HG03175 (cell line): ENCODE results near the gene CCNDBP1.
"Not testable (repeated sequence)": the region's sequence is repeated elsewhere in the genome, so short reads cannot be mapped to it uniquely, and the experiment has no call there.

Experiments
- ATAC-seq: cut with Tn5 transposase; IDR thresholded peaks from one replicate; pipeline ENCODE4 v1.9.1; 2021; ENCODE audit warnings: mild to moderate bottlenecking, moderate library complexity; ENCODE audit not compliant: unreplicated experiment

The CCNDBP1 gene, protein sequence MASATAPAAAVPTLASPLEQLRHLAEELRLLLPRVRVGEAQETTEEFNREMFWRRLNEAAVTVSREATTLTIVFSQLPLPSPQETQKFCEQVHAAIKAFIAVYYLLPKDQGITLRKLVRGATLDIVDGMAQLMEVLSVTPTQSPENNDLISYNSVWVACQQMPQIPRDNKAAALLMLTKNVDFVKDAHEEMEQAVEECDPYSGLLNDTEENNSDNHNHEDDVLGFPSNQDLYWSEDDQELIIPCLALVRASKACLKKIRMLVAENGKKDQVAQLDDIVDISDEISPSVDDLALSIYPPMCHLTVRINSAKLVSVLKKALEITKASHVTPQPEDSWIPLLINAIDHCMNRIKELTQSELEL

DNA sequence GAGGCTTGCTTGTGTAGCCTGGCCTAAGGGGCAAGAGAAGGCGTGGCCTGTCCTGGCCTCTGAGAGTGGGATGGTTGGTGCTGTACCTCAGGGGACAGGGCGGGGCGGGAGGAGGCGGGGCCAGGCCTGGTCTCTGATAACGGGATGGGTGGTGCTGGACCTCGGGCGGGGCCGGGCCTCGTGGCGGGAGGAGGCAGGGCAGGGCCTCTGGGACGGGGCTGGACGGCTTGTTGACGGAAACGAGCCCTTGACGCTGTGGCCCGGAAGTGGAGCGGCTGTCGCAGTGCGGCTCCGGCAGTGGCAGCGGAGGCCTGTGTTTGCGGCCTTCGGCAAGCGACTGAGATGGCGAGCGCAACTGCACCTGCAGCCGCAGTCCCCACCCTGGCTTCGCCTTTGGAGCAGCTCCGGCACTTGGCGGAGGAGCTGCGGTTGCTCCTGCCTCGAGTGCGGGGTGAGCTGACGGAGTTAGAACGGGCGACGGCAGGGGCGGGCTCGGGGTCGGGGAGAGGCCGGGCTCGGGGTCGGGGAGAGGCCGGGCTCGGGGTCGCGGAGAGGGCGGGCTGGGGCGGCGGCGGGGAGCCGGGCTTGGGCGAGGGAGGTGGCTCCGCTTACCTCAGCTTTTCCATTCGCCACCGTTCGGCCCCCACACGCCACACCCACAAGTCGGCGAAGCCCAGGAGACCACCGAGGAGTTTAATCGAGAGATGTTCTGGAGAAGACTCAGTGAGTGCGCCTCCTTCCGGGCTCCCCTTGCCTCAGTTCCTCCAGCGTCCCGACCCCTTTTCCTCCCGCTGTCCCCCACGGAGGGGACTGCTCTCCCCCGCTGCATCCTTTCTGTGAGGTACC, at the start of gene CCNDBP1:
Gene CCNDBP1 (plus strand): TSS at position 247 of the 846 bp plus-strand sequence. CDS start 96 bp downstream, at position 343.
- ATAC-seq = peak; percentile 94

DNA sequence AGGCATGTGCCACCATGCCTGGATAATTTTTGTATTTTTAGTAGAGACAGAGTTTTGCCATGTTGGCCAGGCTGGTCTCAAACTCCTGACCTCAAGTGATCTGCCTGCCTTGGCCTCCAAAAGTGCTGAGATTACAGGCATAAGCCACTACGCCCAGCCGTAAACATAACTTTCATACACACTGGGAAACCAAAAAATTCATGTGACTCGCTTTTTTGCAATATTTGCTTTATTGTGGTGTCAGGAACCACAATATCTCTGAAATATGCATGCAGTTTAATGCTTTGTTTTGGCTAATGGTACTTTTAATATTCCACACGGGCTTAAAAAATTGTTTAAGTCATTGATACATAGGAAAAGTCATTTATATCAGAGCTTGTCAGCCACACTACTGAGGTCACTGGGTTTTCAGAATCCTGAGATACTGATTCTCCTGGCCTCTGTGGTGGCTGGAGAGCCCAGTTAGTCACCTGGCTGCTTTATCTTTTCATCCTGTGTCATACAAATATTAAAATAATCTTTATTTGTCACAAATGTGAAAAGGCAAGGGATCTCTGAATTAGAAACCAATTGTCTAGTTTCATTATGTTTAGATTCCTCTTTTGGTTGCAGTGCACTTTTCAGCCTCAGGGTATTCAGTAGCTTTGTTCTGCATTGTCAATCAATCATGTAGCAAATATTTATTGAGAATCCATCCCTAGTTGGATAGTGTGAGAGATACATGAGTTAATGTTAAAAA, 41.8 kb upstream of the CCNDBP1 start:
- no peak for ATAC-seq

DNA sequence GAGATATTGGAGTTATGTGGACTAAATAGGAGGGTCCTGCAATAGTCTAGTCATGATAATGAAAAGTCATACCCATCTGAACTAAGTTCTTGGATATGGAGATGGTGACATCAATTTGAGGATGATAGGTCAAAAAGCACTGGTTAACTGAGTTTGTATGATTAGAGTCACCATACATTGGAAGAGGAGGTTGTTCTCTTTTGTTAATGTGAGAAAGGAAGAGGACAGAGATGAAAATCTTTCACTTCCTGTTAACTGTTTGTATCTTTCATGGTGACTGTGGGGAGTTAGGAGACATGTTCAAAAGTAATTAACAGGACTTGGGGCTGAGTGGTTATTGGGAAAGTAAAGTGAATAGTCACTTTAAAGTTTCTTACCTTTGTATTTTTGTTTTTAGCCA, 40.7 kb upstream of the CCNDBP1 start:
- no peak for ATAC-seq

DNA sequence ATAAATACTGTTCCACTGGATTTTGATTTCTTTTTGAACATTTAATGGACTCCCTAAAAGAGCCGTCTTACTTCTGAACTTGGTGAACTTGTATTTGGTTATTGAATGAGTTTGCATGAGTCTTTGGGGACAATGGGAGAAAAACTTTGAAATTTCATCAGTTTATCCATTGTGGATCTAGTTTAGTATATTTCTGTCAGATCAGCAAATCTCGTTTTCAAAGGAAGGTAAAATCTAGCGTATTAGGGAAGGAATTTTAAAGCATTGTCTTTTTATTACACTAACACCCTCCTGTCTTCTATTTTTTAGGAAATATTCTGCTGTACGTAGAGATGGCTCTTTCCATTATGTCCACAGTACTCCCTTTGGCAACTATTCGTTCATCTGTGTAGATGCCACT, 39.0 kb upstream of the CCNDBP1 start:
- ATAC-seq = no peak

- ATAC-seq = no peak
Measured at GRCh38 chr15:43150191-43150929, 34.8 kb upstream of the CCNDBP1 start.

DNA sequence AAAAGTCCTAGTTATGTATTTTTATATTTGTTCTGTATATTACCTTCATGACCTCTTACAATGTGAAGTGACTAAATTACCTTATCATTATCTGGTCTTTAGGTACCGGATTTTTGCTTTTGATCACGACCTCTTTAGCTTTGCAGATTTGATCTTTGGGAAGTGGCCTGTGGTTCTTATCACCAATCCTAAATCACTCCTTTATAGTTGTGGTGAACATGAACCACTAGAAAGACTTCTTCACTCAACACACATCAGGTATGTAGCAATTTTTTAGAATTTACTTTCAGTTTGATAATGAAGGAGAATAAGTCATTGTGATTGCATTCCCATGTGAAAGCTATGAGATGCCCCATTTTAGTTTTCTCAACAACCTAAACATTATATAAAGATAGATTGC, 33.5 kb upstream of the CCNDBP1 start:
- no peak for ATAC-seq

- no peak for ATAC-seq
Measured at GRCh38 chr15:43153269-43153668, 31.9 kb upstream of the CCNDBP1 start.

- no peak for ATAC-seq
Measured at GRCh38 chr15:43165801-43166325, 19.3 kb upstream of the CCNDBP1 start.

GRCh38 chr15:43167261-43167660, 17.9 kb upstream of the CCNDBP1 start:
- not testable (repeated sequence) for ATAC-seq

- no peak for ATAC-seq
Measured at GRCh38 chr15:43168192-43169107, 16.8 kb upstream of the CCNDBP1 start.

- ATAC-seq = no peak
Measured at GRCh38 chr15:43169888-43170287, 15.3 kb upstream of the CCNDBP1 start.

DNA sequence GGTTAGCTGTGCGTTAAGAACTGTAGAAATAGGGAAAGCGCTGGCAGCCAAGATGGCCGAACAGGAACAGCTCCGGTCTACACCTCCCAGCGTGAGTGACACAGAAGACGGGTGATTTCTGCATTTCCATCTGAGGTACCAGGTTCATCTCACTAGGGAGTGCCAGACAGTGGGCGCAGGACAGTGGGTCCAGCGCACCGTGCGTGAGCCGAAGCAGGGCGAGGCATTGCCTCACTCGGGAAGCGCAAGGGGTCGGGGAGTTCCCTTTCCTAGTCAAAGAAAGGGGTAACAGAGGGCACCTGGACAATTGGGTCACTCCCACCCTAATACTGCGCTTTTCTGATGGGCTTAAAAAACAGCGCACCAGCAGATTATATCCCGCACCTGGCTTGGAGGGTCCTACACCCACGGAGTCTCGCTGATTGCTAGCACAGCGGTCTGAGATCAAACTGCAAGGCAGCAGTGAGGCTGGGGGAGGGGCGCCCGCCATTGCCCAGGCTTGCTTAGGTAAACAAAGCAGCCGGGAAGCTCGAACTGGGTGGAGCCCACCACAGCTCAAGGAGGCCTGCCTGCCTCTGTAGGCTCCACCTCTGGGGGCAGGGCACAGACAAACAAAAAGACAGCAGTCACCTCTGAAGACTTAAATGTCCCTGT, 9.4 kb upstream of the CCNDBP1 start:
- not testable (repeated sequence) for ATAC-seq

DNA sequence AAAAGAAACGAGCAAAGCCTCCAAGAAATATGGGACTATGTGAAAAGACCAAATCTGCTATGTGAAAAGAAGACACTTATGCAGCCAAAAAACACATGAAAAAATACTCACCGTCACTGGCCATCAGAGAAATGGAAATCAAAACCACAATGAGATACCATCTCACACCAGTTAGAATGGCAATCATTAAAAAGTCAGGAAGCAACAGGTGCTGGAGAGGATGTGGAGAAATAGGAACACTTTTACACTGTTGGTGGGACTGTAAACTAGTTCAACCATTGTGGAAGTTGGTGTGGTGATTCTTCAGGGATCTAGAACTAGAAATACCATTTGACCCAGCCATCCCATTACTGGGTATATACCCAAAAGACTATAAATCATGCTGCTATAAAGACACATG, 8.1 kb upstream of the CCNDBP1 start:
- not testable (repeated sequence) for ATAC-seq

- no peak for ATAC-seq
Measured at GRCh38 chr15:43183270-43183669, 1.9 kb upstream of the CCNDBP1 start.

DNA sequence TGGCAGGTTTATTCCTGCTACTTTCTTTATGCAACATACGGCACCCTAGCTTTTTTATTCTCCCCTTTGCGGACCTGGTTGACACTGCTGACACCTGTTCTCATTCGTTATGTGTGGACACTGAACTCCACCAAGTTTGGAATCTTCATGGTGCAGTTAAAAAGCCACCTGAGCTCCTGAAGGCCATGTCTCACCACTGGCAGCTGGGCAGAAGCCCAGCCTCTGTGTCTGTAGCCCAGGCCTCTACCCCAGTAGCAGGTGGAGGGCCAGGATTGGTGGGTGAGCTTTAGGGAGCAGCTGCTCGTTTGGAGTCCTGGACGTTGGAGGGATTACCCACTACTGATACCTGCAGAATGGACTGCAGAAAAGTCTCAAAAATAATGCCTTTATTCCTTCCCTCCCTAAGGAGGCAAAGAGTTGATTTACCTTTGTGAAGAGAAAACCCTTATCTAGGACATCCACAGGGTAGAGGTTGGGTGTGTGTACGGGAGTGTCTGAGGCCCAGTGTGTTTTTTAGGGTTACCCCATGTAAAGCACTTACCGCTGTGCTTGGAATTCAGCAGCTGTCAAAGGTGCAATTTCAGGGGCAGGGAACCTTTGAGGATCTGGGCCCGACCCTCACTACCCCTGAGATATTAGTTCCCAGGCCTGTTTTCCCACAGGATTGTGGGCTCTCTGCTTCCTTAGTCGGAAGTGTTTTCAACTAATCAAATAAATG, 637 bp upstream of the CCNDBP1 start:
- no peak for ATAC-seq

DNA sequence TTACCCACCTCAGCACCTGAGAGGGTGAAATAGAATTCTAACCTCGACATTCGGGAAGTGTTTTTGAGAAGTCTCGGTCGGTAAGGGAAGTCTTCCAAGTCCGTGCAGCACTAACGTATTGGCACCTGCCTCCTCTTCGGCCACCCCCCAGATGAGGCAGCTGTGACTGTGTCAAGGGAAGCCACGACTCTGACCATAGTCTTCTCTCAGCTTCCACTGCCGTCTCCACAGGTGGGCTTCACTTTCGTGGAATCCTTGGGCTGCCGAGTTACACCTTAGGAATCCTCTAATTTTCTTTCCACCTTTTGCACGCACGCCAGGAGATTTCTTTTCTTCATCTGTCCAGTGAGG, 775 bp downstream of the CCNDBP1 start:
- ATAC-seq = peak; percentile 21

DNA sequence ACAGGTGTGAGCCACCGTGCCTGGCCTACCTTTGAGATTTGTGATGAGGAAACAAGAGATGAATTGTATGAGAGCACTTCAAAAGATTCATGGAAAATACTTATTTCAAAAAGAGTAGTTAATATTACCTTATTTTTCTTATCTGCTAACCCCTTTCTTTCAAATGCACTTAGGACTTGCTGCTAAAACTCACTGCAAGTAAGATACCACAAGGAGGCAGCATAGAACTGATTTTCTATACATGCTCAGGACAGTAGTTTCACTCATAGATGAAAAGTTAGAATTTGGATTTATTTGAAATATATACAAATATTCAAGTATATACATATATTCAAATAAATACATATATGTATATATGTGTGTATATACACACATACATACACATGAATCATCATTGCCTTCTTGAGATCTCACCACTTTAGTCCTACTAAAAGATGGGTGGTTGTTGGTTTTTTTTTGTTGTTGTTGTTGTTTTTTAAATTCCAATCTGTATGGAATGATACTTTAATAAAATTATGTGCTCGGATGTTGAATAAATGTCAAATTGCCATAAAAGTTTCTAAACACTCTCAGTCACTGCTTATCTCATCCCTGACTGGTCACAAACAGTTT, 2.4 kb downstream of the CCNDBP1 start:
- no peak for ATAC-seq

DNA sequence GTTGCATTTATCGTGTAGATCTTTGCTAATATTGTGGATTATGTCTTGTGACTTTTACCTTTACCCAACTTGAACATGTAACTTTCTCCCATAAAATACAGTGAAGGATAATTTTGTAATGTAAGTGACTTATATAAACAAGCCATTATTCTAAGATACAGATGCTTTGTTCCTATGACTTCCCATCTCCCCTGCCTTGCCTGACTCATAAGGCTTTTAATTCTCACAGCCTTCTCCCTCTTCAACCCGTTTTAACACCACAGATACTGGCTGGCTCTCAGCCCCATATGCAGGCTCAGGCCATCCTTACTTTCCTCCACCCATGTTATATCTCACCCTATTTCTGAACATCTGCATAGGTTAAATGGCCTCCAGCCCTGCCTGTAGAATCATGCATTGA, 4.1 kb downstream of the CCNDBP1 start:
- no peak for ATAC-seq
